Stomach (tissue), 4 donors: ENCODE measurements around the gene SGK2.

Source experiments
- EP300 ChIP-seq: sonication (generic); formaldehyde crosslinking; IDR thresholded peaks from one replicate; pipeline ENCODE4 v1.6.1; 2017; ENCODE audit warnings: antibody characterized with exemption
- POLR2A ChIP-seq, 4 donors: fragments of 450-650 bp; IDR thresholded peaks; one replicate each; pipeline ENCODE4 v1.6.1; 2016; ENCODE audit warnings: antibody characterized with exemption in 4 of 4, control low read depth in 2 of 4, mild to moderate bottlenecking in 1 of 4, moderate library complexity in 1 of 4
- POLR2AphosphoS5 ChIP-seq, 3 donors: sonication (generic); formaldehyde crosslinking; IDR thresholded peaks; one replicate each; pipeline ENCODE4 v1.6.1; 2016; ENCODE audit warnings: antibody characterized with exemption in 3 of 3
- TF ChIP-seq, protein P1 (sequence below), 7 experiments: fragments of 450-650 bp in 4 of 7; fragments of 200-600 bp in 3 of 7; sonication (generic) in 3 of 7; IDR thresholded peaks; one replicate each; pipeline ENCODE4 v1.5.1; 2016 to 2019; ENCODE audit warnings: antibody characterized with exemption in 7 of 7, control low read depth in 2 of 7, mild to moderate bottlenecking in 1 of 7

DNA sequence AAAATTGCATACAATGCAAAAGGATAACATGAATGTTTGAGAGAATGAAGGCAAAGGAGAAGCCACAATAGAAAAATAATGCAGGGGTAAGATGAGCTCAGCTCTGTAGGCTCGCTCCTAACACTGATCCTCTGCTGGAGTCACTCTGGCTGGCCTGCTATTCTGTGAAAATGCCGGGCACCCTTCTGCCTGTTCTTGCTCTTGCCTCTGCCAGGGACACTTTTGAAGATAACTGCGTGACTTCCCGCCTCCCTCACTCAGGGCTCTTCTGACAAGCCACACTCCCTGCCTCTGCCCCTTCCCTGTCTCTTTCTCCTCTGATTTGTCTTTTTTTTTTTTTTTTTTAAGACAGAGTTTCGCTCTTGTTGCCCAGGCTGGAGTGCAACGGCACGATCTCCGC is 72.8 kb downstream of the SGK2 start:
- TF ChIP-seq, protein P1, sequence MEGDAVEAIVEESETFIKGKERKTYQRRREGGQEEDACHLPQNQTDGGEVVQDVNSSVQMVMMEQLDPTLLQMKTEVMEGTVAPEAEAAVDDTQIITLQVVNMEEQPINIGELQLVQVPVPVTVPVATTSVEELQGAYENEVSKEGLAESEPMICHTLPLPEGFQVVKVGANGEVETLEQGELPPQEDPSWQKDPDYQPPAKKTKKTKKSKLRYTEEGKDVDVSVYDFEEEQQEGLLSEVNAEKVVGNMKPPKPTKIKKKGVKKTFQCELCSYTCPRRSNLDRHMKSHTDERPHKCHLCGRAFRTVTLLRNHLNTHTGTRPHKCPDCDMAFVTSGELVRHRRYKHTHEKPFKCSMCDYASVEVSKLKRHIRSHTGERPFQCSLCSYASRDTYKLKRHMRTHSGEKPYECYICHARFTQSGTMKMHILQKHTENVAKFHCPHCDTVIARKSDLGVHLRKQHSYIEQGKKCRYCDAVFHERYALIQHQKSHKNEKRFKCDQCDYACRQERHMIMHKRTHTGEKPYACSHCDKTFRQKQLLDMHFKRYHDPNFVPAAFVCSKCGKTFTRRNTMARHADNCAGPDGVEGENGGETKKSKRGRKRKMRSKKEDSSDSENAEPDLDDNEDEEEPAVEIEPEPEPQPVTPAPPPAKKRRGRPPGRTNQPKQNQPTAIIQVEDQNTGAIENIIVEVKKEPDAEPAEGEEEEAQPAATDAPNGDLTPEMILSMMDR (IDR thresholded peaks at IDR 0.05), result no peak
- TF ChIP-seq POLR2AphosphoS5 (IDR thresholded peaks at IDR 0.05), result no peak
- no peak for TF ChIP-seq POLR2A (IDR thresholded peaks at IDR 0.05)
- TF ChIP-seq EP300, result no peak
